Spleen (tissue), 11 donors: Measurements from ENCODE around the gene MOV10. TPM values are rescaled to one million over a fixed set of nuclear protein-coding genes. Genes with fewer than 3 reads are reported as not detected.

Experiments used
- DNase-seq: peaks from one replicate; pipeline ENCODE4 v3.0.0-alpha.2; 2020
- H3K27ac ChIP-seq, 8 donors: fragments of 200-600 bp; sonication (generic) in 7 of 8; 1 replicate in 4 of 8; 2 replicates in 4 of 8; pipeline versions ENCODE4 v1.5.0 to v1.8.0; 2016 to 2021; ENCODE audit warnings: inconsistent platforms in 4 of 8, mild to moderate bottlenecking in 4 of 8, moderate library complexity in 1 of 8
- H3K27me3 ChIP-seq, 7 donors: fragments of 200-600 bp; sonication (generic) in 6 of 7; replicated peaks in 1 of 7; 1 replicate in 4 of 7; 2 replicates in 3 of 7; pipeline versions ENCODE4 v1.5.0 to v1.8.0; 2016 to 2021; ENCODE audit warnings: inconsistent platforms in 3 of 7, mild to moderate bottlenecking in 1 of 7
- H3K36me3 ChIP-seq, 6 donors: fragments of 200-600 bp; sonication (generic) in 5 of 6; 1 replicate in 4 of 6; 2 replicates in 2 of 6; pipeline versions ENCODE4 v1.5.0 to v1.8.0; 2016 to 2021; ENCODE audit warnings: inconsistent platforms in 2 of 6
- H3K4me1 ChIP-seq, 6 donors: fragments of 200-600 bp; sonication (generic) in 5 of 6; 1 replicate in 3 of 6; 2 replicates in 3 of 6; pipeline versions ENCODE4 v1.5.0 to v1.8.0; 2016 to 2021; ENCODE audit warnings: inconsistent platforms in 3 of 6
- H3K4me3 ChIP-seq, 8 donors: fragments of 200-600 bp; sonication (generic) in 7 of 8; 1 replicate in 4 of 8; 2 replicates in 4 of 8; pipeline versions ENCODE4 v1.5.0 to v1.8.0; 2016 to 2021; ENCODE audit warnings: inconsistent platforms in 4 of 8, mild to moderate bottlenecking in 4 of 8, moderate library complexity in 2 of 8
- H3K9me3 ChIP-seq, 8 donors: fragments of 200-600 bp; sonication (generic) in 7 of 8; 1 replicate in 4 of 8; 2 replicates in 4 of 8; pipeline versions ENCODE4 v1.5.0 to v1.8.0; 2016 to 2021; ENCODE audit warnings: inconsistent platforms in 4 of 8
- CTCF ChIP-seq, 11 experiments: fragments of 200-600 bp in 7 of 11; fragments of 450-650 bp in 4 of 11; sonication (generic) in 4 of 11; IDR thresholded peaks in 8 of 11; conservative IDR thresholded peaks in 3 of 11; 1 replicate in 7 of 11; 2 replicates in 4 of 11; pipeline versions ENCODE4 v1.4.0 to v1.8.0; 2016 to 2021; ENCODE audit warnings: antibody characterized with exemption in 11 of 11, inconsistent platforms in 4 of 11, mild to moderate bottlenecking in 1 of 11
- POLR2A ChIP-seq, 3 donors: fragments of 450-650 bp; IDR thresholded peaks; one replicate each; pipeline ENCODE4 v1.5.1; 2017; ENCODE audit warnings: antibody characterized with exemption in 3 of 3, mild to moderate bottlenecking in 1 of 3
- POLR2AphosphoS5 ChIP-seq, 3 donors: sonication (generic); formaldehyde crosslinking; IDR thresholded peaks; one replicate each; pipeline ENCODE4 v1.5.1; 2017; ENCODE audit warnings: antibody characterized with exemption in 3 of 3
- WGBS, 5 donors: extraction: QIAGEN DNeasy Blood & Tissue Kit in 3 of 5; methylation state at CpG; one replicate each; pipeline versions ENCODE4 v1.1.5 to v1.1.7; 2013 to 2018; 5-methylcytosine and 5-hydroxymethylcytosine counted together
- intact Hi-C: fragments of 100-400 bp; cut with DNase I; formaldehyde crosslinking; loops from one replicate; pipeline ENCODE4 v1.15.0; 2023; ENCODE audit warnings: low total_unique reads
- polyA plus RNA-seq, 3 donors: library from polyadenylated mRNA; stranded (reverse); fragments of 200-250 nt; gene quantifications; one replicate each; pipeline ENCODE4 v1.2.1, GENCODE V29; 2013
- total RNA-seq, 7 donors: library from RNA; depleted of rRNA in 3 of 7; stranded (reverse); fragments of >200 nt in 3 of 7; fragmentation: NEBNext Ultra II Directional in 4 of 7; extraction: Animal tissue kit (Norgen Biotek cat#: 25700) in 4 of 7; gene quantifications; one replicate each; pipeline versions ENCODE4 v1.1.0 to v1.2.1, GENCODE V29; 2016 to 2021
- donor health status: healthy with polysubstance abuse.
- donor health status: DM: no; HTN: no; CAD: no; lungs with moderate emphysema.
- donor health status: DM: no; HTN: no; CAD: no.
- donor health status: Bipolar disorder and iron deficiency.
- donor health status: healthy.
- donor health status: DM: no; HTN: no; CAD: no.
- donor health status: DM: yes; HTN: yes; CAD: no.

MOV10 gene
- total and polyA plus RNA-seq, 10 donors = 23.5 to 92.3 (median 59.0) TPM

GRCh38 chr1:112699425-112700144, 25.1 kb downstream of the MOV10 start:
- intact Hi-C loops = no loop called here
- H3K4me1 ChIP-seq = peaks cover 53 to 71% (median 65%) of the 10 kb centered on the region in 6 donors

DNA sequence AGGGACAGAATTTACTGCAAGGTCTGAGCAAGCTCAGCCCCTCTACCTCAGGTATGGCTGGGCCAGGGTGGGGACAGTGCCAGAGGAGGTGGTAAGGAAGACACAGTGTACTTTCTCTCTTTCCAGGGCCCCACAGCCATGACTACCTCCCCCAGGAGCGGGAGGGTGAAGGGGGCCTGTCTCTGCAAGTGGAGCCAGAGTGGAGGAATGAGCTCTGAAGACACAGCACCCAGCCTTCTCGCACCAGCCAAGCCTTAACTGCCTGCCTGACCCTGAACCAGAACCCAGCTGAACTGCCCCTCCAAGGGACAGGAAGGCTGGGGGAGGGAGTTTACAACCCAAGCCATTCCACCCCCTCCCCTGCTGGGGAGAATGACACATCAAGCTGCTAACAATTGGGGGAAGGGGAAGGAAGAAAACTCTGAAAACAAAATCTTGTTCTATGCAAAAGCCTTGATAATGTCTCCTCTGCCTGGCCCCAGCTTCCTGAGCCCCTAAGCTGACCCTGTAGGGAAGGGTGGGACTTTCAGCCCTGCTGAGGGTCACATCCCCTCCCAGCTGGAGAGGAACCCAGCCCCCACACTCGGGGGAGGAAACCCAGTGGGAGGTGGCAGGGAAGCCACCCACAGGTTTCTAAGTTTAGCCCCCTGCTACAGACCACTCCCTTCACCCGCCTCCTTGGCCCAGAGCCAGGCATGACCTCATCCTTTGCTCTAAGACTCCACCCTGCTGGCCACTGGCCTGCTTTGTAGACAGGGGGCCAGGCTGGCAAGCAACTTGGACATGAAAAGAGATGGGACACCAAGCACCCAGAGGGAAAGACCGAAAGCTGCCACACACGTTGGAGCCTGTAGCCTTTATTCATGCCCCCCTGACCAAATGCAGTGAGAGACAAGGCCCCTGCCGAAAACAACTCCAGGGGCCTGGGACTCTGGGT, 26.1 kb downstream of the MOV10 start:
- H3K36me3 ChIP-seq = peaks cover 0 to 85% (median 27%) of the 10 kb centered on the region in 6 donors
- WGBS, 5 donors = 21 to 30% (median 24%) methylated on average over 7 of the region's 7 CpGs
- peaks cover 57 to 81% (median 74%) of the 10 kb centered on the region in 6 donors for H3K4me1 ChIP-seq
- peak overlapping the region; percentile 31 to 97 (median 90) for H3K27ac ChIP-seq
- no peaks in the 10 kb centered on the region for H3K9me3 ChIP-seq
- no peaks in the 10 kb centered on the region for H3K27me3 ChIP-seq
- TF ChIP-seq POLR2A (IDR thresholded peaks at IDR 0.05) = peak in 1 of 3 donors; percentile 9
- TF ChIP-seq POLR2AphosphoS5 (IDR thresholded peaks at IDR 0.05) = peak; percentile 76 to 88 (median 86)
- TF ChIP-seq CTCF (IDR thresholded peaks at IDR 0.05 in 8 of 11, conservative IDR thresholded peaks at IDR 0.05 in 3 of 11) = peak in 6 of 11 experiments; percentile 19 to 52 (median 26)
- peak overlapping the region in 1 of 8 donors; percentile 6 for H3K4me3 ChIP-seq
- peak; percentile 94 for DNase-seq
- intact Hi-C loops = no loop called here

More at GRCh38 chr1:112699425-112700144, 25.1 kb downstream of the MOV10 start:
- Histone ChIP-seq H3K36me3 (peaks cover 0 to 94% (median 36%) of the 10 kb centered on the region in 6 donors), H3K27me3 (no peaks in the 10 kb centered on the region), H3K4me3 (no peak overlapping the region), H3K9me3 (no peaks in the 10 kb centered on the region), H3K27ac (peak overlapping the region; percentile 36 to 97 (median 90))
- peak; percentile 70 for DNase-seq
- 57 to 79% (median 73%) methylated on average over 11 to 13 of the region's 13 CpGs for whole genome bisulfite sequencing, 5 donors
- TF ChIP-seq POLR2AphosphoS5 (IDR thresholded peaks at IDR 0.05) (peak in 2 of 3 donors; percentile 37 to 38), CTCF (IDR thresholded peaks at IDR 0.05 in 8 of 11, conservative IDR thresholded peaks at IDR 0.05 in 3 of 11) (no peak), POLR2A (IDR thresholded peaks at IDR 0.05) (no peak)

DNA sequence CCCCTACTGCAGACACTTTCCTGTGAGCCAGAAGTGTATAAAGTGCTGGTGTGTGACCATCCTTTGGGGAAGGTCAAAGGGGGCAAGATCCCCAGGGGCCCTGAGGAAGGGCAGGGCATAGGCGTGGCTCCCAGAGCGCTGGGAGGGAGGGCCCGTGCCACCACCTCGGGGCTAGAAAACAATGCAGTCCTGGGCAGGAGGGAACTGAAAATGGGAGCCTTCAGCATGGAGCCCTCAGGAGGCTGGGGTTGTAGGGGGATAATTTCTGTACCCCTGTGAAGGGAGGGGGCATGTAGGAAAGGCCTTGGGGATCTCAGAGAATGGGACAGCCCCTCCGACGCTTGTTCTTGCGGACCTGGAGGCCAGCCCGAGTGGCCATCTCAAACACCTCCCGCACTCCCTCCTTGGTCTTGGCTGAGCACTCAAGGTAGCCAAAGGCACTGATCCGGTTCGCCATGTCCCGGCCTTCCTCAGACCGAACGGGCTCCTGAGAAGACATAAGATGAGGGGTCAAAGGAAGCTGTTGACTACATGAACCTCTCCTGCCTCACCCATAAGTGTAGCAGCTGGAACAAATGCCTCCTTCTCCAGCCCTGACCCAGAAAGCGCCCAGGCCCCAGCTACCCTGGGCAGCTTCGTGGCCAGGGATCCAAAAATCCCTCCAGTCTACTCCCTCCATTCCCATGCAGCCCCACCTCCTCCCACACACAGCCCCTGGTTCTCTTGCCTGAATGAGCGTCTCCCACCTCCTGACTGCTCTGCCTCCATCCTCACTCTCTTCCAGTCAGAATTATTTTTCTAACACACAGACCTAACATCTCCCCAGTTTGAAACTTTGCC, 27.0 kb downstream of the MOV10 start:
- H3K27me3 ChIP-seq = peaks cover 0 to under 1% (median 0%) of the 10 kb centered on the region in 7 donors
- peaks cover 0 to 76% (median 22%) of the 10 kb centered on the region in 6 donors for H3K36me3 ChIP-seq
- H3K4me3 ChIP-seq = peak overlapping the region in 1 of 8 donors; percentile 6
- DNase-seq = peak; percentile 77
- H3K9me3 ChIP-seq = no peaks in the 10 kb centered on the region
- H3K27ac ChIP-seq = peak overlapping the region; percentile 76 to 97 (median 90)
- TF ChIP-seq POLR2A (IDR thresholded peaks at IDR 0.05) (no peak), CTCF (IDR thresholded peaks at IDR 0.05 in 8 of 11, conservative IDR thresholded peaks at IDR 0.05 in 3 of 11) (no peak), POLR2AphosphoS5 (IDR thresholded peaks at IDR 0.05) (peak in 1 of 3 donors; percentile 59)
- intact Hi-C loops = no loop called here
- 59 to 75% (median 63%) methylated on average over 17 of the region's 17 CpGs for WGBS, 5 donors
- H3K4me1 ChIP-seq = peaks cover 62 to 88% (median 81%) of the 10 kb centered on the region in 6 donors
